Thymus (tissue), 11 donors: Measurements from ENCODE around the gene RNF7. TPM values are rescaled to one million over a fixed set of nuclear protein-coding genes. Genes with fewer than 3 reads are reported as not detected.

ENCODE experiments used
- DNase-seq, 9 donors: peaks; one replicate each; pipeline ENCODE4 v3.0.0-alpha.2; 2013; ENCODE audit warnings: low spot score in 9 of 9, low read depth in 6 of 9, missing footprints in 1 of 9
- H3K27ac ChIP-seq, 2 donors: one replicate each; pipeline ENCODE4 v1.5.1; 2013; ENCODE audit warnings: control low read depth in 1 of 2, low read depth in 1 of 2, low read length in 1 of 2, mild to moderate bottlenecking in 1 of 2, moderate library complexity in 1 of 2
- H3K27me3 ChIP-seq, 2 donors: one replicate each; pipeline ENCODE4 v1.5.1; 2013; ENCODE audit warnings: low read length in 1 of 2; ENCODE audit not compliant: control insufficient read depth in 2 of 2, insufficient read depth in 1 of 2
- H3K36me3 ChIP-seq, 2 donors: one replicate each; pipeline ENCODE4 v1.5.1; 2013; ENCODE audit warnings: low read length in 1 of 2, mild to moderate bottlenecking in 1 of 2, moderate library complexity in 1 of 2; ENCODE audit not compliant: control insufficient read depth in 2 of 2, insufficient read depth in 2 of 2
- H3K4me1 ChIP-seq, 2 donors: one replicate each; pipeline ENCODE4 v1.5.1; 2013; ENCODE audit warnings: low read length in 2 of 2; ENCODE audit not compliant: control insufficient read depth in 2 of 2, insufficient read depth in 2 of 2
- H3K4me3 ChIP-seq, 2 donors: one replicate each; pipeline ENCODE4 v1.5.1; 2013; ENCODE audit warnings: low read length in 2 of 2, control low read depth in 1 of 2, mild to moderate bottlenecking in 1 of 2
- H3K9me3 ChIP-seq, 2 donors: one replicate each; pipeline ENCODE4 v1.5.1; 2013; ENCODE audit warnings: low read length in 1 of 2, mild to moderate bottlenecking in 1 of 2; ENCODE audit not compliant: control insufficient read depth in 2 of 2, insufficient read depth in 1 of 2
- WGBS: extraction: QIAGEN DNeasy Blood & Tissue Kit; methylation state at CpG from one replicate; pipeline ENCODE4 v1.1.7; 2013; 5-methylcytosine and 5-hydroxymethylcytosine counted together
- polyA plus RNA-seq: library from polyadenylated mRNA; stranded (reverse); fragments of 200-250 nt; gene quantifications from one replicate; pipeline ENCODE4 v1.2.3, GENCODE V29; 2013
- total RNA-seq: library from RNA; stranded (reverse); fragments of 120-200 nt; gene quantifications from one replicate; pipeline ENCODE4 v1.2.4, GENCODE V29; 2013
- donor health status: healthy.

The RNF7 gene
- total and polyA plus RNA-seq, 2 donors = 81.4 to 157 TPM

- no peak for DNase-seq
- H3K4me3 ChIP-seq = no peak overlapping the region
- no peaks in the 10 kb centered on the region for H3K9me3 ChIP-seq
- no peak overlapping the region for H3K27ac ChIP-seq
- H3K36me3 ChIP-seq = no peaks in the 10 kb centered on the region
- peaks cover 0 to 10% of the 10 kb centered on the region in 2 donors for H3K4me1 ChIP-seq
- no peaks in the 10 kb centered on the region for H3K27me3 ChIP-seq
- 100% methylated on average over 2 of the region's 2 CpGs for WGBS
These were observed 25.9 kb downstream of the RNF7 start for GRCh38 chr3:141764045-141764444.

- Histone ChIP-seq H3K9me3 (no peaks in the 10 kb centered on the region), H3K36me3 (no peaks in the 10 kb centered on the region), H3K4me3 (no peak overlapping the region), H3K4me1 (peaks cover 0 to 10% of the 10 kb centered on the region in 2 donors), H3K27ac (no peak overlapping the region), H3K27me3 (no peaks in the 10 kb centered on the region)
- no peak for DNase-seq
- WGBS = 98% methylated on average over 1 of the region's 1 CpG
These were observed 26.4 kb downstream of the RNF7 start for GRCh38 chr3:141764465-141764864.

DNA sequence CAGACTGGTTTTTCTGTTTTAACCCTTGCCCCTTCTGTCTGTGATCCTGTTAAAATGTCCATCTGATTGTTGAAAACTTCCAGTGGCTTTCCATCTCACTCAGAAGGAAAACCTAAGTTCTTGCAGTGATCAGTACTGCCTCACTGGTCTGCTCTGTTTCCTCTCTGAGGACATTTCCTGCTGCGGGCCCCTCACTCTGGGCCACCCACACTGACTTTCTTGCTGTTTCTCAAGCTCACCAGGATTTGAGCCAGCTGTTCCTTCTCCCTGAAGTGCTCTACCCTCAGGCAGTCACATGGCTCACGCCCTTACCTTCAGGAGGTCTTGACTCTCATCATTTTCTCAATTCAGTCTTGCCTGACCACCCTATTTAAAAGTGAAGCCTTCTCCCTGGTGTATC, 26.9 kb downstream of the RNF7 start:
- Histone ChIP-seq H3K27ac (no peak overlapping the region), H3K36me3 (no peaks in the 10 kb centered on the region), H3K4me3 (no peak overlapping the region), H3K27me3 (no peaks in the 10 kb centered on the region), H3K4me1 (peaks cover 0 to 10% of the 10 kb centered on the region in 2 donors), H3K9me3 (no peaks in the 10 kb centered on the region)
- WGBS = 97% methylated on average over 2 of the region's 2 CpGs
- peak in 1 of 9 donors; percentile 13 for DNase-seq

- H3K4me1 ChIP-seq = peaks cover 0 to 10% of the 10 kb centered on the region in 2 donors
- H3K4me3 ChIP-seq = no peak overlapping the region
- no peaks in the 10 kb centered on the region for H3K9me3 ChIP-seq
- no peaks in the 10 kb centered on the region for H3K36me3 ChIP-seq
- DNase-seq = no peak
- 99% methylated on average over 2 of the region's 2 CpGs for WGBS
- no peaks in the 10 kb centered on the region for H3K27me3 ChIP-seq
- no peak overlapping the region for H3K27ac ChIP-seq
These were observed 29.0 kb downstream of the RNF7 start for GRCh38 chr3:141767066-141767465.

DNA sequence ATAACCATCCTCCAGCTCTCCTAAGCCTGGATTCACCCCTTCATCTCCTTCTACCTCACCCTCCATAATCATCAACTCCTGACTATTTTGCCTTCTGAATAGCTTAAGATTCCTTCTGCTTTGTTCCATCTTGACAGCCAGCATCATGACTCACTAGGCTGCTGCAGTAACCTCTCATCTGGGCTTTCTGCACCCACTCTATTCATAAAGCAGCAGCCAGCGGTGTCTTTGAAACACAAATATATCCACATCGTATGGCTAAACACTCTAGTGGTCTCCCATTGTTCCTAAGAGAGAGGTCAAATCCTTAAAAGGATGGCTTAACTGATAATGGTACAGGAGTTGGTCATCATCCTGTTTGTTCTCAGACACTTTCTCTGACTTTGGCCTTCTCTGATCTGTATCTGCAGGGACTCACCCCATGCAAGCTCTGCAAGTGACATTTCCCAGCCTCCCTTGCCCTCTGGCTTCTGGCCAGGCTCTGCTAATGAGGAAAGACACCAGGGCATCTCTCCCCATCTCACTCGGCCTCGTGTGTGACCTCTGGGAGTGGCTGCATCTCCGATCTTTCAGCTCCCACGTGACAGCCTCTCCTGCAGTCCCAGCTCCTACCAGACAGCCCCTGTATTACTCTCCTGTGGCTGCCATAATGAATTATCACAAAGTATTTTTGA, 31.3 kb downstream of the RNF7 start:
- no peaks in the 10 kb centered on the region for H3K27me3 ChIP-seq
- no peaks in the 10 kb centered on the region for H3K9me3 ChIP-seq
- 95% methylated on average over 6 of the region's 6 CpGs for WGBS
- no peak overlapping the region for H3K27ac ChIP-seq
- no peak for DNase-seq
- H3K4me3 ChIP-seq = no peak overlapping the region
- H3K4me1 ChIP-seq = peaks cover 0 to 10% of the 10 kb centered on the region in 2 donors
- H3K36me3 ChIP-seq = no peaks in the 10 kb centered on the region

DNA sequence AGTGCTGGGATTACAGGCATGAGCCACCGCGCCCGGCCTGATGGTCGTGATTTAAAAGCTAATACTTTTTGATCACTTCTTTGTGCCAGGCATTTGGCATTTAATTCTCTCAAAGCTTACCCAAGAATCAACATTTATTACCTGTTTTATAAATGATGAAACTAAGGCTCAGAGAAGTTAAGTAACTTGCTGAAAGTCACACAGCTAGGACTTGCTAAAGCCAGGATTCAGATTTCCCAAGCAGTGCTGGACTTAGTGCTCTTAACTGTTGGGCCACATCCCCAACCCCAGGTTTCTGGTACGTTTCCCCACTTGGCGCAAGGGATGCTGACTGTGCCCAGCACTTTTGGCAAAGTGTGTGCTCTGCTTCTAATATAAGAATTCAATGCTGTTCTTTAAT, 35.6 kb downstream of the RNF7 start:
- WGBS = 96% methylated on average over 6 of the region's 6 CpGs

DNA sequence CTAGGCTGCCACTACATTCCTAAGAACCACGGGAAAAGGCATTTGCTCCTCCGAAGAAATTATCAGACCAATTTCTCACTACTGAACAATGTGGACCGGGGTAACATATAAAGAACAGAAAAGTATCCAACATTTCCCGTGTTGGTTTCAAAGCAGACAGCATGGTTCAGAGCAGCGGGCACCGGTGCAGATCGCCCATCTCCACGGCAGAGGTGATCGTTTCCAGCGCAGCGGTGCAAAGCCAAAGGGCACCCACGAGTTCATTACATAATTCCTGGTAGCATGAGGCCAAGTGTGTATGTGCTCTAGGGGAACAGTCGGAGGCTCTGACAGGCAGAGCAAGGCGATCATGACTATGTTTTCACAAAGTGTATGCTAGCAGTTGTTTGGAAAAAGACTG, 38.3 kb downstream of the RNF7 start:
- H3K4me1 ChIP-seq = peaks cover 0 to 3% of the 10 kb centered on the region in 2 donors
- H3K27me3 ChIP-seq = no peaks in the 10 kb centered on the region
- DNase-seq = no peak
- H3K4me3 ChIP-seq = no peak overlapping the region
- H3K36me3 ChIP-seq = no peaks in the 10 kb centered on the region
- no peak overlapping the region for H3K27ac ChIP-seq
- 97% methylated on average over 14 of the region's 14 CpGs for WGBS
- H3K9me3 ChIP-seq = no peaks in the 10 kb centered on the region

More for the DNA sequence above, 35.6 kb downstream of the RNF7 start:
- Histone ChIP-seq H3K9me3 (no peaks in the 10 kb centered on the region), H3K36me3 (no peaks in the 10 kb centered on the region), H3K4me1 (peaks cover 0 to 3% of the 10 kb centered on the region in 2 donors), H3K27me3 (no peaks in the 10 kb centered on the region), H3K27ac (no peak overlapping the region), H3K4me3 (no peak overlapping the region)
- no peak for DNase-seq

DNA sequence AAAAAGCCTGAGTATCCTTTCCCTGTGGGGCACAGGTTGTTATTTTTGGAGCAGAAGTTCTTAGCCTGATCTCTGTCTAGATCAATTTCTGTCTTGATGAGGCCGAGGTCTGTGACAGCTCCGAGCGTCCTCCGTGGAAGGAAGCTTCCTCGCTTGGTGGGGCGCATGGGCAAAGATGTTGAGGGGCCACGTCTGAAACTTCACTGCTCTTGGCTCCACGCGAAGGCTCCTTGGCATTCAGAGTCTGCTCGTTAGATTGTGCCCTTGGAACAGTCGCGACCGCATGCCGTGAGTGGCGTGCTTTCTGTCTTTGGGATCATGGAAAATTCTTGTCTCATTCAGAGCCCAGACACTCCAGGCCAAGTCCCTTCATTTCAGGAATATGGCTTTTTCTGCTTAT, 38.8 kb downstream of the RNF7 start:
- DNase-seq = no peak
- Histone ChIP-seq H3K4me1 (peaks cover 0 to 3% of the 10 kb centered on the region in 2 donors), H3K36me3 (no peaks in the 10 kb centered on the region), H3K9me3 (no peaks in the 10 kb centered on the region), H3K27ac (no peak overlapping the region), H3K4me3 (no peak overlapping the region), H3K27me3 (no peaks in the 10 kb centered on the region)
- 96% methylated on average over 15 of the region's 15 CpGs for WGBS

DNA sequence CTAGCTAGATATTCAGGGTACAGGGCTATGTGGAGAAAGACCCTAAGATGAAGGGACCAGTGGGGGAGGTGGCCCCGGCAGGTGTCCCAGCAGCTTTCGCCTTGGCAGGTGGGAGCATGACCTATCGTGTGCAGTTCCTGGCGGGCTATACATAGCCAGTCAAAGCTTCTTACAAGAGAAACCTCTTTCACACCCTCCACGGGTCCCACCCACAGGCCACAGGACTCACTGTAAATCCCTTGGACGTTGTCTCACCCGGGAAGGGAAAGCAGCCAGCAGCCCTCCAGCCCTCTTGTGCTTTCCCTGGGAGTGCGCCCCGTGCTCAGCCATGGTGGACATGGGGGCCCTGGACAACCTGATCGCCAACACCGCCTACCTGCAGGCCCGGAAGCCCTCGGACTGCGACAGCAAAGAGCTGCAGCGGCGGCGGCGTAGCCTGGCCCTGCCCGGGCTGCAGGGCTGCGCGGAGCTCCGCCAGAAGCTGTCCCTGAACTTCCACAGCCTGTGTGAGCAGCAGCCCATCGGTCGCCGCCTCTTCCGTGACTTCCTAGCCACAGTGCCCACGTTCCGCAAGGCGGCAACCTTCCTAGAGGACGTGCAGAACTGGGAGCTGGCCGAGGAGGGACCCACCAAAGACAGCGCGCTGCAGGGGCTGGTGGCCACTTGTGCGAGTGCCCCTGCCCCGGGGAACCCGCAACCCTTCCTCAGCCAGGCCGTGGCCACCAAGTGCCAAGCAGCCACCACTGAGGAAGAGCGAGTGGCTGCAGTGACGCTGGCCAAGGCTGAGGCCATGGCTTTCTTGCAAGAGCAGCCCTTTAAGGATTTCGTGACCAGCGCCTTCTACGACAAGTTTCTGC, 40.1 kb downstream of the RNF7 start:
- H3K4me1 ChIP-seq = peaks cover 0 to 3% of the 10 kb centered on the region in 2 donors

More for the DNA sequence above, 40.1 kb downstream of the RNF7 start:
- H3K9me3 ChIP-seq = no peaks in the 10 kb centered on the region
- no peak overlapping the region for H3K4me3 ChIP-seq
- no peak for DNase-seq
- no peaks in the 10 kb centered on the region for H3K36me3 ChIP-seq
- H3K27me3 ChIP-seq = no peaks in the 10 kb centered on the region
- WGBS = 97% methylated on average over 42 of the region's 42 CpGs
- H3K27ac ChIP-seq = no peak overlapping the region
